Thoracic aorta (tissue), 2 donors: ENCODE results near the gene E2F8. TPM values are rescaled to one million over a fixed set of nuclear protein-coding genes. Genes with fewer than 3 reads are reported as not detected.
"Not testable (repeated sequence)": the region's sequence is repeated elsewhere in the genome, so short reads cannot be mapped to it uniquely, and the experiment has no call there.

Experiments
- ATAC-seq: fragments of 150-250 bp; one replicate; pipeline ENCODE4 v1.8.0; 2017; ENCODE audit warnings: low read depth; ENCODE audit not compliant: insufficient number of reproducible peaks, low FRiP score
- DNase-seq: peaks from one replicate; pipeline ENCODE4 v3.0.0-alpha.2; 2020; ENCODE audit warnings: low spot score
- H3K27ac ChIP-seq, 2 donors: fragments of 200-600 bp; sonication (generic); 1 replicate in 1 of 2; 2 replicates in 1 of 2; pipeline ENCODE4 v1.5.1; 2016; ENCODE audit warnings: mild to moderate bottlenecking in 2 of 2, moderate library complexity in 2 of 2
- H3K27me3 ChIP-seq: fragments of 200-600 bp; sonication (generic); replicated peaks from 2 replicates; pipeline ENCODE4 v1.6.0; 2016; ENCODE audit warnings: mild to moderate bottlenecking; ENCODE audit not compliant: insufficient read depth
- H3K36me3 ChIP-seq: fragments of 200-600 bp; sonication (generic); one replicate; pipeline ENCODE4 v1.5.1; 2016
- H3K4me1 ChIP-seq, 2 donors: fragments of 200-600 bp; sonication (generic); 1 replicate in 1 of 2; 2 replicates in 1 of 2; pipeline versions ENCODE4 v1.5.1 to v1.6.0; 2016; ENCODE audit warnings: low read depth in 2 of 2, mild to moderate bottlenecking in 1 of 2; ENCODE audit not compliant: control insufficient read depth in 1 of 2
- H3K4me3 ChIP-seq: fragments of 200-600 bp; sonication (generic); 2 replicates; pipeline ENCODE4 v1.5.1; 2016; ENCODE audit warnings: mild to moderate bottlenecking
- H3K9me3 ChIP-seq: fragments of 200-600 bp; sonication (generic); 2 replicates; pipeline ENCODE4 v1.5.1; 2016
- total RNA-seq, 2 donors: library from RNA; depleted of rRNA; stranded (reverse); fragments of >200 nt; gene quantifications; one replicate each; pipeline versions ENCODE4 v1.1.0 to v1.2.3, GENCODE V29; 2016
- TF ChIP-seq, protein P1 (sequence below): fragments of 200-600 bp; sonication (generic); IDR thresholded peaks from one replicate; pipeline ENCODE4 v1.5.1; 2019; ENCODE audit warnings: antibody characterized with exemption

E2F8 gene
- total RNA-seq, 2 donors from 2014 or later, result not detected

DNA sequence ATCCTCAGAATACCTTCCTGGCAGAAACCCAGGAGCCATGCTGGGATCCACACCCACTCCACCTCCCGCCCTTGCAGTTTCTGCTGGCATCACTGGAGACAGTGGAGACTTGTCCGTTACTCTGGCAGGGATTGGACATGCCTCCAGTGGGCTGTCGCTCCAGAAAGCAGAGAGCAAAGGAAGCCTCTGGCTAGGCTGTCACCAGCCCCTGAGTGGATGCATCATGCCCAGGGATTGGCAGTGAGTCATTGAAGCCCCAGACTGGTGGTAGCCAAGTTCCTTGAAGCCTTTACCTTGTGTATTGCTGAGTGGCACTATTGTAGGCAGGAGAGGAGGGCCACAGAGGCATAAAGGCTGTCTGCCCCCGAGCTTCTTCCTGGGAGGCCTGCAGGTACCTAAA, 34.8 kb upstream of the E2F8 start:
- no peak overlapping the region for H3K27ac ChIP-seq
- no peak overlapping the region for H3K4me3 ChIP-seq
- H3K36me3 ChIP-seq, result no peaks in the 10 kb centered on the region
- TF ChIP-seq, protein P1, sequence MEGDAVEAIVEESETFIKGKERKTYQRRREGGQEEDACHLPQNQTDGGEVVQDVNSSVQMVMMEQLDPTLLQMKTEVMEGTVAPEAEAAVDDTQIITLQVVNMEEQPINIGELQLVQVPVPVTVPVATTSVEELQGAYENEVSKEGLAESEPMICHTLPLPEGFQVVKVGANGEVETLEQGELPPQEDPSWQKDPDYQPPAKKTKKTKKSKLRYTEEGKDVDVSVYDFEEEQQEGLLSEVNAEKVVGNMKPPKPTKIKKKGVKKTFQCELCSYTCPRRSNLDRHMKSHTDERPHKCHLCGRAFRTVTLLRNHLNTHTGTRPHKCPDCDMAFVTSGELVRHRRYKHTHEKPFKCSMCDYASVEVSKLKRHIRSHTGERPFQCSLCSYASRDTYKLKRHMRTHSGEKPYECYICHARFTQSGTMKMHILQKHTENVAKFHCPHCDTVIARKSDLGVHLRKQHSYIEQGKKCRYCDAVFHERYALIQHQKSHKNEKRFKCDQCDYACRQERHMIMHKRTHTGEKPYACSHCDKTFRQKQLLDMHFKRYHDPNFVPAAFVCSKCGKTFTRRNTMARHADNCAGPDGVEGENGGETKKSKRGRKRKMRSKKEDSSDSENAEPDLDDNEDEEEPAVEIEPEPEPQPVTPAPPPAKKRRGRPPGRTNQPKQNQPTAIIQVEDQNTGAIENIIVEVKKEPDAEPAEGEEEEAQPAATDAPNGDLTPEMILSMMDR, result no peak
- H3K9me3 ChIP-seq, result no peaks in the 10 kb centered on the region
- DNase-seq, result no peak
- ATAC-seq, result no peak
- H3K27me3 ChIP-seq, result no peaks in the 10 kb centered on the region
- no peaks in the 10 kb centered on the region for H3K4me1 ChIP-seq

DNA sequence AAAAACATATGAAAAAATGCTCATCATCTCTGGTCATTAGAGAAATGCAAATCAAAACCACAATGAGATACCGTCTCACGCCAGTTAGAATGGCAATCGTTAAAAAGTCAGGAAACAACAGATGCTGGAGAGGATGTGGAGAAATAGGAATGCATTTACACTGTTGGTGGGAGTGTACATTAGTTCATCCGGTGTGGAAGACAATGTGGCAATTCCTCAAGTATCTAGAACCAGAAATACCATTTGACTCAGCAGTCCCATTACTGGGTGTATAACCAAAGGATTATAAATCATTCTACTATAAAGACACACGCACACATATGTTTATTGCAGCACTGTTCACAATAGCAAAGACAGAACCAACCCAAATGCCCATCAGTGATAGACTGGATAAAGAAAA, 32.5 kb upstream of the E2F8 start:
- not testable (repeated sequence) for H3K4me3 ChIP-seq, H3K9me3 ChIP-seq, DNase-seq, H3K27me3 ChIP-seq, H3K4me1 ChIP-seq, ATAC-seq, H3K27ac ChIP-seq, H3K36me3 ChIP-seq

GRCh38 chr11:19268909-19269308, 28.2 kb upstream of the E2F8 start:
- H3K9me3 ChIP-seq, result no peaks in the 10 kb centered on the region
- no peak overlapping the region for H3K4me3 ChIP-seq
- TF ChIP-seq, protein P1, result no peak
- H3K4me1 ChIP-seq, result no peaks in the 10 kb centered on the region
- no peak for DNase-seq
- ATAC-seq, result no peak
- no peaks in the 10 kb centered on the region for H3K36me3 ChIP-seq
- no peak overlapping the region for H3K27ac ChIP-seq
- no peaks in the 10 kb centered on the region for H3K27me3 ChIP-seq

GRCh38 chr11:19267567-19267966, 26.8 kb upstream of the E2F8 start:
- ATAC-seq (no peak), DNase-seq (no peak)
- H3K4me3 ChIP-seq, result no peak overlapping the region
- H3K27ac ChIP-seq, result no peak overlapping the region
- no peaks in the 10 kb centered on the region for H3K36me3 ChIP-seq
- no peaks in the 10 kb centered on the region for H3K27me3 ChIP-seq
- no peaks in the 10 kb centered on the region for H3K4me1 ChIP-seq
- TF ChIP-seq, protein P1, result no peak
- H3K9me3 ChIP-seq, result no peaks in the 10 kb centered on the region

DNA sequence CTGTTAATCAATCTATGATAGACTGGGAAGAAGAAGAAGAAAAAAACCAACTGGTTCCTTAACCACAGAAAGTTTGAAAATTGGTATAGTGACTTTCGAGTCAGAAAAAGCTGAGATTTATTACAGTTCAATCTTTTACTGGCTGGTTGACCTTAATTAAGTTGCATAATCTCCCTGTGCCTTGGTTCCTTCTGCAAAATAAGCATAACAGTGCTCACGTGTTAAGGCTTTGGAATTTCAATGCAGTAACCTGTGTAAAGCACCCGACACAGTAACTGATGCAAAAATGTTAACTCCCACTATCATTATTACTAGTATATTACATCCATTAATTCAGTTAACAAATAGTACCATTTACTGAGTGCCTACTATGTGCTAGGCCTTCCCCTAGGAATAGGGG, 22.6 kb upstream of the E2F8 start:
- ATAC-seq (no peak), DNase-seq (no peak)
- H3K4me1 ChIP-seq, result no peaks in the 10 kb centered on the region
- TF ChIP-seq, protein P1, result no peak
- no peak overlapping the region for H3K4me3 ChIP-seq
- no peaks in the 10 kb centered on the region for H3K27me3 ChIP-seq
- no peak overlapping the region for H3K27ac ChIP-seq
- no peaks in the 10 kb centered on the region for H3K36me3 ChIP-seq
- no peaks in the 10 kb centered on the region for H3K9me3 ChIP-seq
